Measurements from ENCODE around the gene TPM2.

Gene TPM2

GRCh38 chr9:35688558-35689541 lies 875 bp downstream of the TPM2 start:
- TF ChIP-seq SIN3A (IDR thresholded peaks at IDR 0.05; ENCODE audit: borderline replicate concordance, insufficient read depth, low read length): no peak
- no peak for TF ChIP-seq POLR2AphosphoS5 (IDR thresholded peaks at IDR 0.05; ENCODE audit: low read depth, low read length)
- no peak for TF ChIP-seq REST (IDR thresholded peaks at IDR 0.05; ENCODE audit: insufficient read depth in 1 of 2, low read depth in 2 of 2, low read length in 2 of 2)
- TF ChIP-seq TAF1 (IDR thresholded peaks at IDR 0.05; ENCODE audit: borderline replicate concordance, insufficient read depth, low read length): no peak
- TF ChIP-seq FOXP2 (optimal IDR thresholded peaks at IDR 0.05; ENCODE audit: borderline replicate concordance, extremely low read depth, extremely low read length, insufficient read depth): no peak

GRCh38 chr9:35687972-35688557 lies 1.7 kb downstream of the TPM2 start:
- no peak for TF ChIP-seq POLR2AphosphoS5 (IDR thresholded peaks at IDR 0.05; ENCODE audit: low read depth, low read length)
- TF ChIP-seq SIN3A (IDR thresholded peaks at IDR 0.05; ENCODE audit: borderline replicate concordance, insufficient read depth, low read length): no peak
- no peak for TF ChIP-seq REST (IDR thresholded peaks at IDR 0.05; ENCODE audit: insufficient read depth in 1 of 2, low read depth in 2 of 2, low read length in 2 of 2)
- no peak for TF ChIP-seq TAF1 (IDR thresholded peaks at IDR 0.05; ENCODE audit: borderline replicate concordance, insufficient read depth, low read length)
- TF ChIP-seq FOXP2 (optimal IDR thresholded peaks at IDR 0.05; ENCODE audit: borderline replicate concordance, extremely low read depth, extremely low read length, insufficient read depth): no peak

GRCh38 chr9:35687306-35687705 lies 2.4 kb downstream of the TPM2 start:
- TF ChIP-seq REST (IDR thresholded peaks at IDR 0.05; ENCODE audit: insufficient read depth in 1 of 2, low read depth in 2 of 2, low read length in 2 of 2) (no peak), POLR2AphosphoS5 (IDR thresholded peaks at IDR 0.05; ENCODE audit: low read depth, low read length) (no peak), FOXP2 (optimal IDR thresholded peaks at IDR 0.05; ENCODE audit: borderline replicate concordance, extremely low read depth, extremely low read length, insufficient read depth) (no peak), TAF1 (IDR thresholded peaks at IDR 0.05; ENCODE audit: borderline replicate concordance, insufficient read depth, low read length) (no peak), SIN3A (IDR thresholded peaks at IDR 0.05; ENCODE audit: borderline replicate concordance, insufficient read depth, low read length) (no peak)

- TF ChIP-seq FOXP2 (optimal IDR thresholded peaks at IDR 0.05; ENCODE audit: borderline replicate concordance, extremely low read depth, extremely low read length, insufficient read depth) (no peak), SIN3A (IDR thresholded peaks at IDR 0.05; ENCODE audit: borderline replicate concordance, insufficient read depth, low read length) (no peak), POLR2AphosphoS5 (IDR thresholded peaks at IDR 0.05; ENCODE audit: low read depth, low read length) (no peak), REST (IDR thresholded peaks at IDR 0.05; ENCODE audit: insufficient read depth in 1 of 2, low read depth in 2 of 2, low read length in 2 of 2) (no peak), TAF1 (IDR thresholded peaks at IDR 0.05; ENCODE audit: borderline replicate concordance, insufficient read depth, low read length) (no peak)
Measured at GRCh38 chr9:35686222-35687203, 3.2 kb downstream of the TPM2 start.

Measured in PFSK-1 (cell line).